Iris pigment epithelial cell (primary cell): ENCODE measurements around the gene SCN4B.
A peak's percentile ranks its signal among the peaks of the same experiment; 100 is the strongest.
"Not testable (repeated sequence)": the region's sequence is repeated elsewhere in the genome, so short reads cannot be mapped to it uniquely, and the experiment has no call there.

Experiments
- DNase-seq: peaks from one replicate; pipeline ENCODE4 v3.0.0-alpha.2; 2011; ENCODE audit warnings: low read depth

The SCN4B gene, protein sequence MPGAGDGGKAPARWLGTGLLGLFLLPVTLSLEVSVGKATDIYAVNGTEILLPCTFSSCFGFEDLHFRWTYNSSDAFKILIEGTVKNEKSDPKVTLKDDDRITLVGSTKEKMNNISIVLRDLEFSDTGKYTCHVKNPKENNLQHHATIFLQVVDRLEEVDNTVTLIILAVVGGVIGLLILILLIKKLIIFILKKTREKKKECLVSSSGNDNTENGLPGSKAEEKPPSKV

DNA sequence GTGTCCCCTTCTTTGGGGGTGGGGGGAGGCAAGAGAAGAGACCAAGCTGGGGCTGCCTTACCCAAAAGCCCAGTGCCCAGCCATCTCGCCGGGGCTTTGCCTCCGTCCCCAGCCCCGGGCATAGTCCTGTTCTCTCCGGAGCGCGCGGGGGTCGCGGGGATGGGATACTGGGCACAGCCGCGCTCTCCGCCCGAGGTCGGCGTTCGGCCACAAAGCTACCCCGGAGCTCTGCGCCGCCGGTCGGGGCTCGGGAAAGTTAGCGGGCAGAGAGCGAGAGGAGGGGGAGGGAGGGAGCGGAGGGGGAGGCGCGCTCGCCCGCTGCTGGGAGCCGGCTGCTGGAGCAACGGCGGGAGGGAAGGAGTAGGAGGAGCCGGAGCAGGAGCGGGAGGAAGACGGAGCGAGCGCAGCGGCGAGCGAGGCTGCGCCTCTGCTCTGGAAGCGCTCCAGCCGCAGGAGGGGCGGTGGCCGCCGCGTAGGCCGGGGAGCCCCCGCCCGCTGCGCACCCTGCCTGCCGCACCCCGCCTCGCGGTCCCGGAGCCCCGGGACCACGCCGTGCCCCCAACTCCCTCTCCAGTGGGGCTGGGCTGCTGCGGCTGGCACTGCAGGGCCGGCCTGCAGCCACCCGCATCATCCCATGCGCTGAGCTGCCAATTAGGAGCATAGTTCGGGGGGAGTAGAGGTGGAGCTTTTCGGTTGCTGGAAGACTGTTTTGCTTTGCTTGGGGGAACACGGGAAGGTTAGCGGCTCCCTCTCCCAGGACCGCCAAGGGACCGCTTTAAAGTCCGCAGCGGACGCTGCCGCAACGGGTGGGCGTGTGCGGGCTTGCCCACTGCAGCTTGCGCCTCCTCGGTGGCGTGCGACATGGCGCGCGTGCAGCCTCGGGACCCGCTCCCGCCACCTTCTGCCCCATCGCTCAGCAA, at the start of gene SCN4B:
SCN4B (minus strand) TSS at position 272 of the 920 bp plus-strand sequence; CDS start at position 122, 150 bp downstream.
- DNase-seq: peak; percentile 50

DNA sequence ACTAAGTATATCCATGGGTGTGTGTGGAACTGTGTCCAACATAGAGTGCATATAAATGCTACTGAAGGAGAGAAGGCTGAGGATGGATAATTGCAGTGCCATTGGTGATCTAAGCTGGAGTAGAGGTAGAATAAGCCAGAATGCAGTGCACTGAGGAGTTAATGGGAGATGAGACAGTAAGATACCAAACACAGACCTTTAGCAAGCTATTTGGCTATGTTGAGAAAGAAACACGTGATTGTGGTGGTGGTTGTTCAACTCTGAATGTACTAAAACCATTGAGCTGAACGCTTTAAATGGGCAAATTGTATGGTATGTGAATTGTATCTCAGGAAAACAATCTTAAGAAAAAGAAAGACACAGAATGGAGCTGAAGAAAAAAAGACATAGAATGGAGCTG, 49.3 kb upstream of the SCN4B start:
- DNase-seq: no peak

DNA sequence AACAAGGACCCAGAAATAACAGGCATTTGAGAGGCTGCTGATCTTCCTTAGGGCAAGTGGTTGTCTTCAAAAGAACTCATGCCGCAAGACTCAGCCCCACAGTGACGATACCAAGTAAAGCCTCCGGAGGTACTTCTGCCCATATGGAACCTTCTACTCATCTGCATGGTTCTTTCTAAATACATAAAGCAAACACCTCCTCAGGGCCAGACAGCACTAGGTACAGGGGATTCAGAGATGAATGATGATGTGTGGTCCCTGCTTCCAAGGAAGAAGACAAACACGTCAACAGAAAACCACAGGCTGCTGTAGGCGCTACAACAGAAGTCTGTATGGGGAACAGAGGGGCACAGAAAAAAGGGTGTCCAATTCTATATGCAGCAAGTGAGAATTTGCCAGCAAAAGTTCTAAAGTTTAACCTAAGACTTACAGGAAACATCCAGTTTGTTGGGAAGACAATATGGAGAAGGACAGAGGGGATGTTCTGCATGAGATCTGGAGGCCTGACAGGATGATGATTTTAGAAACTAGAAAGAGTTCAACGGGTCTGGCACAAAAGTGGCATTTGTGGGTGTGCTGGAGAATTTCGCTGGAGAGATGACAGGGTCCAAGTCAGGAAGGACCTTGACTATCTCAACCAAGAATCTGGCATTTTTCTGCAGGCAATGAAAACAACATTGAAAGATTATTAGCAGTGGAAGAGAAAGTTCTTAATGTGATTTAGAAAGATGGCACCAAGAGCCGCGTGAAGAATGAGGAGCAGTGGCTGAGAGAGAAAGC, 48.5 kb upstream of the SCN4B start:
- DNase-seq: no peak

DNA sequence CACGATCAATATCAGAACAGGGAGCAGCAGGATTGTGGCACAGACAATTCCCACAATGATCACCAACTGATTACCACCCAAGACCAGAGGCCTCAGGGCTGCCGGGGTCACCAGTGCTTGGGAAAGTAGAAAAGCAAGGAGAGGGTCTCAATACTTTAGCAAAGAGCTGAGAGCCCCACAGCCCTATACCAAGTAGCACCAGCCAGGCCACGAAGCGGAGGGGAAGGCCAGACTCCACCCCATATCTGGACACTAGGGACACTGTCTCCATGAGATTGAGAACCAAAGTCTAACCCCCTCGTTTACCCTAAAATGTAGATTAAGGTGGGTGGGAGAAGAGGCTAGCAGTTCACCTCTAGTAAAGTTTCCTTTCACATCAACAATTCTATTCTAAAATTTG, 47.9 kb upstream of the SCN4B start:
- DNase-seq: no peak

DNA sequence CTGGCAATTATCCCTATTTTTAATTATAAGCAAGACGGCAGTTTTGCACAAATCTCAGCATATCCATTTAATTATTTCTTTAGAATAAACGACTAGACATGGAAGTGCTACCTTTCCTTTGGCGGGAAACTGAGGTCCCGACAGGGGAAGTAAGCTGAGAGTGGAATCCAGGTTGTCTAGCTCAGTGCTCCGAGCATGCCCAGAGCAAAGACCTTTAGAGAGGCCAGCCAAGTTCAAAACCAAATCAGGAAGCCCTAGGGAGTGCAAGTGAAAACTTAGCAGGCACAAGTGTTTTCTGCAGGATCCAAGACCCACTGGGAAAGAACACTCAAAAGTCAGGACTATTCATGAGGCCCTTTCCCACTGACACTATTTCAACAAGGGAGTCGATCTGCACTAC, 46.5 kb upstream of the SCN4B start:
- no peak for DNase-seq

DNA sequence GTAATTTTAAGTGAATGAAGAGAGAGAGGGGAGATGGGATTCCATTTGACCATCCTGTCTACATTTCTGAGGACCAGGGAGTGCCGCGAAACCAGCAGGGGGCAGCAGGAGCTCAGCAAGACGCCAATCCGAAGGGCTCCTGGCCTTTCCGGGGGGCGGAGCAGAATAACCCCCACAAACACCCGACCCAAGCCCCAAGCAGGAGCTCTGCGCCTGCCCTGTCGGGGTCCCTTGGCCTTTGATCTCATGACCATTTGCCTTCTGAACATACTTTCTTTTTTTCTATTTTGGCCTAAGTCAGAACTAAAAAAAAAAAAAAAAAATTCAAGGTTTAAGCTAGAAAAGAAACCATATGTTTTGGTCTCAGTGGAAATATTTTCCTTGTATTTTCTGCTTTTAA, 45.7 kb upstream of the SCN4B start:
- DNase-seq: peak; percentile 58

DNA sequence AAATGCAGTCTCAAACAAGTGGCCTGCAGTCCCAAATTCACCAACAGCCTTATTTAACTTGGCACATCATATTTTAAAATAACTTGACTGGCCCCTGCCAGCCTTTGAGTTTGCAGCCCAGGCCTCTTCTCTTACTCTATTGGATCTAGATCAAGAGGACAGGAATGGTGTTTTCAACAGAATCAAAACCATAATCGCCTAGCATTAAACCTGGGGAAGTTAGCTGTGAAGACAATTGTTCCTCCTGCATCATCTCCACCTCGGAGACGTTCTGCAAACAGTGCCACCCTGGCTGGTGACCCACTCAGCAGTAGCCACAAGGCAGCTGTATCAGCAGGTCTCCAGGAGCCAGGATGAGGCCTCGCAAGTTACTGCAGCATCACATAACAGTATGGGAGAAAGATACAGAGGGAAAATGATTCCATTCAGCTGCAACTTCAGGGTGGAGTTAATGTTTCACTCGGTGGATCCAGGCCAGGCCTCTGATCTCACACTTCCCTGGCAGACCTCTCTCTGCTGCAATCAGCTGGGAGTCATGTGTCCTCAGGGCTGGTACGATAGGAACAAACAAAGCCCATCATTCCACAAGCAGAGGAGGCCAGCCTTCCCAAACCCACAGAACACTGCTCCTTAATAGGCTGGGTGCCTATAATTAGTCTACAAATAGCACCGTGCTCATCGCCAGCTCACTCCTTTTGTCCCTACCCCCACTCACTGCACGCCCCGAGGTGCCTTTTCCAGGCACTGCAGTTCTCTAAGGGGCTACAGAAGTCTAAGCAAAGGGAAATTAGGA, 42.4 kb upstream of the SCN4B start:
- DNase-seq: peak; percentile 76

DNA sequence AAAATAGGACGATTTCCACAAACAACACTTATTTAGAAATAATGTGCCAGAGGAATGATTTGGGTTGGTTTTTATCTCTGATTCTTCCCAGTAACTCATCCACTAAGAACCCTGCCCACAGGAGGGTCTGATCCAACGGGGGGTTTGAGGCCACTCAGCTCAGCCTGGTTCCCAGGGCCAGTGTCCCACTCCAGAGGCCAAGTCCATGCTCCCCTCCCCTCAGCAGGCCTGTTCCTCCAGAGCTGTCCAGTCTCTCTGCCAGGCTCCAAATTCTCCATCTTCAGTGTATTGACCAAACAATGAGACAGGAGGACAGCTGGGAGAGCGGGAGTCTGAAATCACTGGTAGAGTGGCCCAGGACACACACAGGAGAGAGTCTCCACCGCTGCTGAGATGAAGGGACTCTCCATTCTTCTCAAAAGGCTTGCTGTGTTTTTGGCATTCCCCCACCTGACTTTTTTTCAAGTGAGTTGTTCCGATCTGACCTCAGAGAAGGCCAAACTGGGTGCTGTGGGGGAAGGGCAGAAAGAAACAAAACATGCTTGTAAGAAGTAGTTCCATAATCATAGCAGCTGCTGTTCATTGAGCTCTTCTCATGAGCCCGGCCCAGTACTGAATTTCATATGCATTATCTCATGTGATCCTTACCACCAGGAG, 41.4 kb upstream of the SCN4B start:
- DNase-seq: no peak

DNA sequence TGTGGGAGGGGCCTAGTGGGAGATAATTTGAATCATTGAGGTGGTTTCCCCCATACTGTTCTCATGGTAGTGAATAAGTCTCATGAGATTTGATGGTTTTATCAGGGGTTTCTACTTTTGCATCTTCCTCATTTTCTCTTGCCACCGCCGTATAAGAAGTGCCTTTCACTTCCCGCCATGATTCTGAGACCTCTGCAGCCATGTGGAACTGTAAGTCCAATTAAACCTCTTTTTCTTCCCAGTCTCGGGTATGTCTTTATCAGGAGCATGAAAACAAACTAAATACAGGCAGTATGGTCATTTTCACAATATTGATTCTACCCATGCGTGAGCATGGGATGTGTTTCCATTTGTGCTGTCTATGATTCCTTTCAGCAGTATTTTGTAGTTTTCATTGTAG, 40.2 kb upstream of the SCN4B start:
- not testable (repeated sequence) for DNase-seq

DNA sequence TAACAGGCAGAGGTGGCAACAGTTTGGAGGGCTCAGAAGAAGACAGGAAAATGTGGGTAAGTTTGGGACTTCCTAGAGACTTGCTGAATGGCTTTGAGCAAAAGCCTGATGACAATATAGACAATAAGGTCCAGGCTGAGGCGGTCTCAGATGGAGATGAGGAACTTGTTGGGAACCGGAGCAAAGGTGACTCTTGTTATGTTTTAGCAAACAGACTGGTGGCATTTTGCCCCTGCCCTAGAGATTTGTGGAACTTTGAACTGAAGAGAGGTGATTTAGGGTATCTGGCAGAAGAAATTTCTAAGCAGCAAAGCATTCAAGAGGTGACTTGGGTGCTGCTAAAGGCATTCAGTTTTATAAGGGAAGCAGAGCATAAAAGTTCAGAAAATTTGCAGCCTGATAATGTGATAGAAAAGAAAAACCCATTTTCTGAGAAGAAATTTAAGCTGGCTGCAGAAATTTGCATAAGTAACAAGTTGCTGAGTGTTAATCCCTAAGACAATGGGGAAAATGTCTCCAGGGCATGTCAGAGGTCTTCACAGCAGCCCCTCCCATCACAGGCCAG, 38.4 kb upstream of the SCN4B start:
- not testable (repeated sequence) for DNase-seq

DNA sequence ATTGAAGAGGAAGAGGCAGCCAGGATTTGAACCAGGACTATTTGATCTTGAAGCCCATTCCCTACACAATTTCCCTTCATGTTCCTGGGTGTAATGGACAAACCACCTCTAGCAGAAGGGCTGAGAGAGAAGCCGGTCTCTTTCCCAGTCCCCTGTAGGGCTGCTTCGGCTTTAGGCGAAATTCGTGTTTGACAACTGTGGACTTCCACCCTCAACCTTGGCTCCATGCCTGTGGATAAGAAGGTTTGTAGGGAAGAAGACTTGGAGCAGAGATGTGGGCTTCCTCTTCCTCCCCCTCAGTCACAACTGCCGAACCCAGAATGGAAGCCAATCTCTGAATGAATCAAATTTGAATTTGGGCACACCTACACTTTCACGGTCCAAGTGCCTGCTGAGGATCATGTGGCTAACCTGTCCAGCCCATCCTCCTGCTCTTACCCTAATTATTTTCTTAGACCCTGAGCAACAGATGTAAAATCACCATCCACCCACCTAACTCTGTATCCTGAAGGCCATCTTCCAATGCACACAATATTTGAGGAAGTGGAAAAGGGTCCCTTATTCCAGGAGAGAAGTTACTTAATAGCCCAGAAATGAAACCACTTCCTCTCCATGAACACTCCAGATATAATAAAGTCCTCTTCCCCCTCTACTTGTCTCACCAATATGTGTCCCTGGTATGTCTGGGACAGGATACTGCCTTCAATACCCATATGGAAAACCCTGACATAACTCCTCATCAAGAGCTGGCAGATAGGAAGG, 33.9 kb upstream of the SCN4B start:
- no peak for DNase-seq

DNA sequence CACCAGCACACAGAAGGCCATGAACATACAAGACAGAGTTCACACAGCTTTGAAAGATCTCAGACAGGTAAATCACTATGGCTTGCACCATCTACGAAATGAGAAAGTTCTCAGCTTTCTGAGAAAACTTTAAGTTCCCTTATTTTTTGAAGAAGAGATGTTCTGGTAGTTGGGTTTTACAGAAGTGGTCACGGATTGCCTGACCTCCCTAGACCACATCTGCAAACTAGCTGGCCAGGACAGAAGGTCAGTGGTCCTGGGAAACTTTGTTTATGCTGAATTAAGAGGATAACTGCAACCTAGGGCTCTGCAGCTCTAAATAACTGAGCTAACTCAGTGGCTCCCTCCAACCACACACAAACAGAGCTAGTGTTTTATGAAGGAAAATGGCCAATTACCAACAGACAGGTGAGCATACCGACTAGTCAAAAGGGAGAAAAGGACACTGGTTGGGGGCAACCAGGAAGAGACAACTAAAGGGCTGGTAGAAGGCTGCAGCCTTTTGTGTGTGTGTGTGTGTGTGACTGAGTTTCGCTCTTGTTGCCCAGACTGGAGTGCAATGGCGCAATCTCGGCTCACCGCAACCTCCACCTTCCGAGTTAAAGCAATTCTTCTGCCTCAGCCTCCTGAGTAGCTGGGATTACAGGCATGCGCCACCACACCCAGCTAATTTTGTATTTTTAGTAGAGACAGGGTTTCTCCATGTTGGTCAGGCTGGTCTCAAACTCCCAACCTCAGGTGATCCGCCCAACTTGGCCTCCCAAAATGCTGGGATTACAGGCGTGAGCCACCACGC, 32.4 kb upstream of the SCN4B start:
- DNase-seq: no peak

DNA sequence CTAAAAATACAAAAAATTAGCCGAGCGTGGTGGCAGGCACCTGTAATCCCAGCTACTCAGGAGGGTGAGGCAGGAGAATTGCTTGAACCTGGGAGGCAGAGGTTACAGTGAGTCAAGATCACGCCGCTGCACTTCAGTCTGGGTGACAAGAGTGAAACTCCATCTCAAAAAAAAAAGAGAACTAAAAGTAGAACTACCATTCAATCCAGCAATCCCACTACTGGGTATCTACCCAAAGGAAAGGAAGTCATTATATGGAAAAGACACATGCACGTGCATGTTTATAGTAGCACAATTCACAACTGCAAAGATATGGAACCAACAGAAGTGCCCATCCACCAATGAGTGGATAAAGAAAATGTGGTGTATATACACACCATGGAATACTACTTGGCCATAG, 31.1 kb upstream of the SCN4B start:
- not testable (repeated sequence) for DNase-seq

DNA sequence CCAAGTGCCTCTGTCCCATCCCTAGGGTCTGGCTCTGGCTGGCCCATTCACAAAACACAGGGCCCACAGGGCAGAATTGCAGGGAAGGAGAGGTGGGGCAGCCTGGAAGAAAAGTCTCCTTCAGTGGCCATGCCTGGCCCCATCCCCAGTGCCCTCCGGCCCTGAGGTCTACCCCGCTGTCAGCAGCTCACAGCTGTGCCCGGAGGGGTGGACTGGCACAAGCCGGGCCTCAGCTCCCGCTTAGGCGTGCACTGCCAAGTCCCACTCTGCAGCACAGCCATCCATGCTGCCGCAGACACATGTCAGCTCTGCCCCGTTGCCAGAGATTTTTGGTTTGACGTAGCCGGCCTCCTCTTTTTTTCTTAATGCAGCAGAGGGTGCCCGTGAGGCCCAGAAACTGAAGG, 27.7 kb upstream of the SCN4B start:
- peak; percentile 21 for DNase-seq

DNA sequence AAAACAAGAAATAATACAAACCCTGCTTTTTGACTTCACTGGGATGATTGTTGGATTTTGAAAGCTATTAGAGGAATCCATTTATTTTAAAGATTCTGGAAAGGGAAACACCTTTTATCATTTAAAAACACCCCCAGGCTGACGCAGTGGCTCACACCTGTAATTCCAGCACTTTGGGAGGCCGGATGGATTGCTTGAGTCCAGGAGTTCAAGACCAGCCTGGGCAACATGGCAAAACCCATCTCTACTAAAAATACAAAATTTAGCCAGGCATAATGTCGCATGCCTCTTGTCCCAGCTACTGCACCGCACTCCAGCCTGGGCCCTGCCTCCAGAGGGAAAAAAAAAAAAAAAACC, 24.1 kb upstream of the SCN4B start:
- no peak for DNase-seq

DNA sequence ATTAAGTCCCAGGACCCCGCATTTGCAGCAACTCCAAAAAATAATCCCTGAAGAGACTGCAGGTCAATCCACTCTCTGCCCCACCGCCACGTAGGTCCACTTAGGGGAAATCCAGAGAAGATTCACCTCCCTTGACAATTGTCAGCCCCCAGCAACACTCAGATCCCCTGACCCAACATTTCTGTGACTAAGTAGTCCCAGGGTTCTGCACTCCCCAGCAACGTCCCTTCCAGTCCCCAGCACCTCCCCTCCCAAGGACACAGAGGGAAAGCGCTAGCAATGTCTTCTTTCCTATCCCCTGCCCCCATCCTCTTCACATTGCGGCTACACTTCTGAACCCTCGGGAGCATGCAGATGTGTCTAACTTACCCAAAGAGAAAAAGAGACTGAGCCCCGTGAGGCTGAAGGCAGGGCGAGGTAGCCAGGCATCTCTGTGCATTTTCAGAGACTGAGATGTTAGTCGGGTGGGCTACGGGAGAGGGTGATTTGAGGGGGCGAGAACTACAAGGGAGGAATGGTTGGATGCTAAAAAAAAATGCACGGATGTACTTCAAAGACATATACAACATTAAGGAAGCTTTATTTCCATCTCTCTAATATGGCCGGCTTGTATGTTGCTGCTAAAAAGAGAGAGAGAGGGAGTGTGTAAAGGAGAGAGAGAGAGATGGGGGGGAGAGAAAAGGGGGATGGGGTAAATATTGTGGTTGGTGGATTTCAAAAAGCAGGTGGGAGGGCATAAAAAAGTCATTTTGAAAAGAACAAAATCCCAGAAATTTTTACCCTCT, 23.6 kb upstream of the SCN4B start, which contains the start of gene SCN2B:
SCN2B (minus strand) TSS at position 647 of the 785 bp plus-strand sequence; CDS start at position 439, 208 bp downstream.
- DNase-seq: no peak

DNA sequence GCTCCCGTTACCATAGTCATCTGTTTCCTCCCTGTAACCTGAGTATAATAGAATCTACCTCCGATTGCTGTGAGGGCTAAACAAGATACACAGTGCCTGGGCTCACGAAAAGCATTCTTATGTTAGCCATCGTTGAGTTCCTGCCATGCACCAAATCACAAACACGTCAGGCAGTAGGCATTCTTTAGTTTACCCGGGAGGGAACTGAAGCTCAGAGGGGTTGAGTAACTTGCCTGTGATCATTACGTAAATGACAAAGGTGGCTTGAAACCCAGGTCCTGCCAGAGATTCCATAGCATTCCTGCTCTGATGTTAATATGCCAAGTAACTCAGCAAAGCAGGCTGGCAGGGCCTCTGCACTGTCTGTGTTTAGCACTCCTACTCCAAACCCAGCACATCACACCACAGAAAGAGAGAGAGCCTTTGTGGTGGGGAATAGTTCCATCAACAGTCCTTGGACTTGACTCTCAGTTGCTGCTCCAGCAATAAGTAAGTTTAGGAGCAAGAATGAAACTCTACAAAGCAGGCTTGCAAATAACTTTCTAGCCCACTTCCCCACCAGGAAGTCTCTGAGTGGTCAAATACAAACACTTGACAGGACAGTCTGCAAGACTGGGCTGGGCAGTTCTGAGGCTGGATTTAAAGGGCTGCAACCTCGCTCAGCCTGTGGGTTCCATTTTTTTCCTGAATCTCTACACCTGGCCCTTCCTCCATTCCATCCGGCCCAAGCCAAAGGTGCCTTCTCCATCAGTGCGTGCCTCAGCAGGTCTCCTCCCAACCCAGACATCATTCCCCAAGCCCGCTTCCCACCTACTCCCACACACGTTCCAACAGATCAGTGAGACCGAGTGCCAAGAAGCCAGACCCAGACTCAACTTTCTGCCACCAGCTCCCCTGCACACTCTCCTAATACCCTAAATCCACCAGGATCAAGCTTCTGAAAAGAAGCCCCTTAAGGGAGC, 22.7 kb upstream of the SCN4B start:
- DNase-seq: peak; percentile 45
